ENCODE measurements around the gene LACTBL1.
"Not testable (repeated sequence)": the region's sequence is repeated elsewhere in the genome, so short reads cannot be mapped to it uniquely, and the experiment has no call there.

DNA sequence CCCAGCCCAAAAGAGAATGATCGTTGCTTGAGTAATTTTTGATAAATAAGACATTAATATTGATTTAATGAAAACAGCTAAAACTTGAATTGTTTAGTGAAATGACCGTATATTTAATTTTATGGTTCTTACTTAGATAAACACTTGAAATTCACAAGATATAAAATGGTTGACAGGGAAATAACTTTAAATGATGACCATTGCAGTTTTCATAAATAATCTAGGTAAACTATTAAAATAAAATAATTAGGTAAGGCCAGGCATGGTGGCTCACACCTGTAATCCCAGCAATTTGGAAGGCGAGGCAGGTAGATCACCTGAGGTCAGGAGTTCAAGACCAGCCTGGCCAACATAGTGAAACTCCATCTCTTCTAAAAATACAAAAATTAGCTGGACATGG is 19.7 kb upstream of the LACTBL1 start:
- TF ChIP-seq, protein P1, sequence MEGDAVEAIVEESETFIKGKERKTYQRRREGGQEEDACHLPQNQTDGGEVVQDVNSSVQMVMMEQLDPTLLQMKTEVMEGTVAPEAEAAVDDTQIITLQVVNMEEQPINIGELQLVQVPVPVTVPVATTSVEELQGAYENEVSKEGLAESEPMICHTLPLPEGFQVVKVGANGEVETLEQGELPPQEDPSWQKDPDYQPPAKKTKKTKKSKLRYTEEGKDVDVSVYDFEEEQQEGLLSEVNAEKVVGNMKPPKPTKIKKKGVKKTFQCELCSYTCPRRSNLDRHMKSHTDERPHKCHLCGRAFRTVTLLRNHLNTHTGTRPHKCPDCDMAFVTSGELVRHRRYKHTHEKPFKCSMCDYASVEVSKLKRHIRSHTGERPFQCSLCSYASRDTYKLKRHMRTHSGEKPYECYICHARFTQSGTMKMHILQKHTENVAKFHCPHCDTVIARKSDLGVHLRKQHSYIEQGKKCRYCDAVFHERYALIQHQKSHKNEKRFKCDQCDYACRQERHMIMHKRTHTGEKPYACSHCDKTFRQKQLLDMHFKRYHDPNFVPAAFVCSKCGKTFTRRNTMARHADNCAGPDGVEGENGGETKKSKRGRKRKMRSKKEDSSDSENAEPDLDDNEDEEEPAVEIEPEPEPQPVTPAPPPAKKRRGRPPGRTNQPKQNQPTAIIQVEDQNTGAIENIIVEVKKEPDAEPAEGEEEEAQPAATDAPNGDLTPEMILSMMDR (IDR thresholded peaks at IDR 0.05; ENCODE audit: insufficient read depth, low read length) = not testable (repeated sequence)
- TF ChIP-seq GABPA (IDR thresholded peaks at IDR 0.05; ENCODE audit: low read depth) = not testable (repeated sequence)
